ENCODE results near the gene HIF1A.

DNA sequence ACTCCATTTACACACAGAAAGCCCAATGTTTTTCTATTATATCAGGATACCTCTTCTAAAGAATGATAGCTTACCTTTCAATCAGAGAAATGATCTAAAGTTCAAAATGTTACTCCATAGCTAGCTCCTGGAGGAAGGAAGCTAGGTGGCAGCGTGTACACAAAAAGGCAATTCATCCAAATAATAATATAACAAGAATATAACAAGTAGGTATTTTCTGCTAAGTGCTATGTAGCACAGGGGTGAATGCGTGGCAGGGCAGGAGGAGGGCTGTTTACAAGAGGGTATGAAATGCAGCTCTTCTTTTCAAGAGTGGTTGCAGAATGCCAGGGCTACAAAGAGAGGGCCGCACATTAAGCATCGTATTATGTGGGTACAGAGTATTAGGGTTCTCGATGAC lies 66.2 kb downstream of the HIF1A start:
- TF ChIP-seq ZBTB33 (IDR thresholded peaks at IDR 0.05) (no peak), RAD21 (IDR thresholded peaks at IDR 0.05) (no peak), RXRA (IDR thresholded peaks at IDR 0.05) (no peak), EGR1 (IDR thresholded peaks at IDR 0.05; ENCODE audit: low read depth in 2 of 2) (no peak), GABPA (IDR thresholded peaks at IDR 0.05 in 1 of 2, conservative IDR thresholded peaks at IDR 0.05 in 1 of 2) (no peak), FOXA2 (IDR thresholded peaks at IDR 0.05) (no peak), TAF1 (conservative IDR thresholded peaks at IDR 0.05) (no peak), JUND (IDR thresholded peaks at IDR 0.05) (no peak), HNF4A (conservative IDR thresholded peaks at IDR 0.05) (no peak), HNF4G (IDR thresholded peaks at IDR 0.05) (no peak)
- TF ChIP-seq, protein P1, sequence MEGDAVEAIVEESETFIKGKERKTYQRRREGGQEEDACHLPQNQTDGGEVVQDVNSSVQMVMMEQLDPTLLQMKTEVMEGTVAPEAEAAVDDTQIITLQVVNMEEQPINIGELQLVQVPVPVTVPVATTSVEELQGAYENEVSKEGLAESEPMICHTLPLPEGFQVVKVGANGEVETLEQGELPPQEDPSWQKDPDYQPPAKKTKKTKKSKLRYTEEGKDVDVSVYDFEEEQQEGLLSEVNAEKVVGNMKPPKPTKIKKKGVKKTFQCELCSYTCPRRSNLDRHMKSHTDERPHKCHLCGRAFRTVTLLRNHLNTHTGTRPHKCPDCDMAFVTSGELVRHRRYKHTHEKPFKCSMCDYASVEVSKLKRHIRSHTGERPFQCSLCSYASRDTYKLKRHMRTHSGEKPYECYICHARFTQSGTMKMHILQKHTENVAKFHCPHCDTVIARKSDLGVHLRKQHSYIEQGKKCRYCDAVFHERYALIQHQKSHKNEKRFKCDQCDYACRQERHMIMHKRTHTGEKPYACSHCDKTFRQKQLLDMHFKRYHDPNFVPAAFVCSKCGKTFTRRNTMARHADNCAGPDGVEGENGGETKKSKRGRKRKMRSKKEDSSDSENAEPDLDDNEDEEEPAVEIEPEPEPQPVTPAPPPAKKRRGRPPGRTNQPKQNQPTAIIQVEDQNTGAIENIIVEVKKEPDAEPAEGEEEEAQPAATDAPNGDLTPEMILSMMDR (IDR thresholded peaks at IDR 0.05; ENCODE audit: low read depth, low read length, missing input control) = no peak
- TF ChIP-seq, protein P2, sequence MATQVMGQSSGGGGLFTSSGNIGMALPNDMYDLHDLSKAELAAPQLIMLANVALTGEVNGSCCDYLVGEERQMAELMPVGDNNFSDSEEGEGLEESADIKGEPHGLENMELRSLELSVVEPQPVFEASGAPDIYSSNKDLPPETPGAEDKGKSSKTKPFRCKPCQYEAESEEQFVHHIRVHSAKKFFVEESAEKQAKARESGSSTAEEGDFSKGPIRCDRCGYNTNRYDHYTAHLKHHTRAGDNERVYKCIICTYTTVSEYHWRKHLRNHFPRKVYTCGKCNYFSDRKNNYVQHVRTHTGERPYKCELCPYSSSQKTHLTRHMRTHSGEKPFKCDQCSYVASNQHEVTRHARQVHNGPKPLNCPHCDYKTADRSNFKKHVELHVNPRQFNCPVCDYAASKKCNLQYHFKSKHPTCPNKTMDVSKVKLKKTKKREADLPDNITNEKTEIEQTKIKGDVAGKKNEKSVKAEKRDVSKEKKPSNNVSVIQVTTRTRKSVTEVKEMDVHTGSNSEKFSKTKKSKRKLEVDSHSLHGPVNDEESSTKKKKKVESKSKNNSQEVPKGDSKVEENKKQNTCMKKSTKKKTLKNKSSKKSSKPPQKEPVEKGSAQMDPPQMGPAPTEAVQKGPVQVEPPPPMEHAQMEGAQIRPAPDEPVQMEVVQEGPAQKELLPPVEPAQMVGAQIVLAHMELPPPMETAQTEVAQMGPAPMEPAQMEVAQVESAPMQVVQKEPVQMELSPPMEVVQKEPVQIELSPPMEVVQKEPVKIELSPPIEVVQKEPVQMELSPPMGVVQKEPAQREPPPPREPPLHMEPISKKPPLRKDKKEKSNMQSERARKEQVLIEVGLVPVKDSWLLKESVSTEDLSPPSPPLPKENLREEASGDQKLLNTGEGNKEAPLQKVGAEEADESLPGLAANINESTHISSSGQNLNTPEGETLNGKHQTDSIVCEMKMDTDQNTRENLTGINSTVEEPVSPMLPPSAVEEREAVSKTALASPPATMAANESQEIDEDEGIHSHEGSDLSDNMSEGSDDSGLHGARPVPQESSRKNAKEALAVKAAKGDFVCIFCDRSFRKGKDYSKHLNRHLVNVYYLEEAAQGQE (IDR thresholded peaks at IDR 0.05) = no peak
- TF ChIP-seq, protein P3, sequence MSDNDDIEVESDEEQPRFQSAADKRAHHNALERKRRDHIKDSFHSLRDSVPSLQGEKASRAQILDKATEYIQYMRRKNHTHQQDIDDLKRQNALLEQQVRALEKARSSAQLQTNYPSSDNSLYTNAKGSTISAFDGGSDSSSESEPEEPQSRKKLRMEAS (IDR thresholded peaks at IDR 0.05) = no peak

All from liver (tissue), 3 donors.